SK-N-SH treated with all-trans-retinoic acid at 6 μM for 48 hours (cell line): ENCODE measurements around the gene OR5J2.

ENCODE experiments used
- ARNTL ChIP-seq: fragments of 450-650 bp; formaldehyde crosslinking; IDR thresholded peaks from 2 replicates; pipeline ENCODE4 v1.5.0; 2020; ENCODE audit warnings: low read depth, mild to moderate bottlenecking, moderate library complexity, borderline replicate concordance
- CREB5 ChIP-seq: fragments of 250-450 bp; sonication (Bioruptor Pico); IDR thresholded peaks from 2 replicates; pipeline ENCODE4 v1.5.1; 2020; ENCODE audit warnings: low read depth, mild to moderate bottlenecking, moderate library complexity
- ZFP30 ChIP-seq: fragments of 450-650 bp; formaldehyde crosslinking; IDR thresholded peaks from 2 replicates; pipeline ENCODE4 v1.5.0; 2022; ENCODE audit warnings: mild to moderate bottlenecking, moderate library complexity
- TF ChIP-seq, protein P1 (sequence below): fragments of 250-450 bp; sonication (Bioruptor Pico); IDR thresholded peaks from 2 replicates; pipeline ENCODE4 v1.5.0; 2020; ENCODE audit warnings: mild to moderate bottlenecking, moderate library complexity

- TF ChIP-seq ZFP30 (CRISPR knock-in tag) (no peak), CREB5 (no peak), ARNTL (CRISPR knock-in tag) (no peak)
- TF ChIP-seq, protein P1, sequence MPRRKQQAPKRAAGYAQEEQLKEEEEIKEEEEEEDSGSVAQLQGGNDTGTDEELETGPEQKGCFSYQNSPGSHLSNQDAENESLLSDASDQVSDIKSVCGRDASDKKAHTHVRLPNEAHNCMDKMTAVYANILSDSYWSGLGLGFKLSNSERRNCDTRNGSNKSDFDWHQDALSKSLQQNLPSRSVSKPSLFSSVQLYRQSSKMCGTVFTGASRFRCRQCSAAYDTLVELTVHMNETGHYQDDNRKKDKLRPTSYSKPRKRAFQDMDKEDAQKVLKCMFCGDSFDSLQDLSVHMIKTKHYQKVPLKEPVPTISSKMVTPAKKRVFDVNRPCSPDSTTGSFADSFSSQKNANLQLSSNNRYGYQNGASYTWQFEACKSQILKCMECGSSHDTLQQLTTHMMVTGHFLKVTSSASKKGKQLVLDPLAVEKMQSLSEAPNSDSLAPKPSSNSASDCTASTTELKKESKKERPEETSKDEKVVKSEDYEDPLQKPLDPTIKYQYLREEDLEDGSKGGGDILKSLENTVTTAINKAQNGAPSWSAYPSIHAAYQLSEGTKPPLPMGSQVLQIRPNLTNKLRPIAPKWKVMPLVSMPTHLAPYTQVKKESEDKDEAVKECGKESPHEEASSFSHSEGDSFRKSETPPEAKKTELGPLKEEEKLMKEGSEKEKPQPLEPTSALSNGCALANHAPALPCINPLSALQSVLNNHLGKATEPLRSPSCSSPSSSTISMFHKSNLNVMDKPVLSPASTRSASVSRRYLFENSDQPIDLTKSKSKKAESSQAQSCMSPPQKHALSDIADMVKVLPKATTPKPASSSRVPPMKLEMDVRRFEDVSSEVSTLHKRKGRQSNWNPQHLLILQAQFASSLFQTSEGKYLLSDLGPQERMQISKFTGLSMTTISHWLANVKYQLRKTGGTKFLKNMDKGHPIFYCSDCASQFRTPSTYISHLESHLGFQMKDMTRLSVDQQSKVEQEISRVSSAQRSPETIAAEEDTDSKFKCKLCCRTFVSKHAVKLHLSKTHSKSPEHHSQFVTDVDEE (CRISPR knock-in tag): no peak
Measured at GRCh38 chr11:56152333-56152732, 24.1 kb upstream of the OR5J2 start.
